C4-2B (cell line): ENCODE measurements around the gene PLD5.

Source experiments
- CTCF ChIP-seq: fragments of 450-650 bp; conservative IDR thresholded peaks from 2 replicates; pipeline ENCODE4 v1.5.1; 2017; ENCODE audit warnings: mild to moderate bottlenecking
- ZFX ChIP-seq: fragments of 450-650 bp; IDR thresholded peaks from 2 replicates; pipeline ENCODE4 v1.6.1; 2017

GRCh38 chr1:242224461-242224860 is 300.0 kb downstream of the PLD5 start:
- TF ChIP-seq CTCF (no peak), ZFX (no peak)
